Body of pancreas (tissue), 4 donors: ENCODE measurements around the gene MYH15. TPM values are rescaled to one million over a fixed set of nuclear protein-coding genes. Genes with fewer than 3 reads are reported as not detected.

Experiments
- ATAC-seq: fragments of 150-250 bp; one replicate; pipeline ENCODE4 v1.9.1; 2016
- DNase-seq, 4 donors: peaks; one replicate each; pipeline ENCODE4 v3.0.0-alpha.2; 2019
- H3K27ac ChIP-seq, 4 donors: fragments of 200-600 bp; sonication (generic); 1 replicate in 3 of 4; 2 replicates in 1 of 4; pipeline versions ENCODE4 v1.5.1 to v1.6.1; 2016 to 2019; ENCODE audit warnings: mild to moderate bottlenecking in 1 of 4, mixed read lengths in 1 of 4, moderate library complexity in 1 of 4
- H3K27me3 ChIP-seq, 2 donors: fragments of 200-600 bp; sonication (generic); one replicate each; pipeline ENCODE4 v1.6.0; 2016; ENCODE audit warnings: mild to moderate bottlenecking in 1 of 2
- H3K36me3 ChIP-seq, 2 donors: fragments of 200-600 bp; sonication (generic); replicated peaks in 1 of 2; 2 replicates each; pipeline ENCODE4 v1.5.1; 2016; ENCODE audit warnings: low read depth in 2 of 2; ENCODE audit not compliant: insufficient read depth in 1 of 2
- H3K4me1 ChIP-seq: fragments of 200-600 bp; sonication (generic); one replicate; pipeline ENCODE4 v1.6.0; 2016
- H3K4me3 ChIP-seq, 2 donors: fragments of 200-600 bp; sonication (generic); 1 replicate in 1 of 2; 2 replicates in 1 of 2; pipeline ENCODE4 v1.5.1; 2016 to 2019
- H3K9me3 ChIP-seq, 3 donors: fragments of 200-600 bp; sonication (generic); 1 replicate in 2 of 3; 2 replicates in 1 of 3; pipeline ENCODE4 v1.5.1; 2016
- POLR2A ChIP-seq, 3 donors: fragments of 450-650 bp; IDR thresholded peaks; one replicate each; pipeline ENCODE4 v1.6.1; 2016; ENCODE audit warnings: antibody characterized with exemption in 3 of 3, mild to moderate bottlenecking in 2 of 3
- WGBS, 2 donors: methylation state at CpG; one replicate each; pipeline ENCODE4 v1.1.5; 2017; 5-methylcytosine and 5-hydroxymethylcytosine counted together
- intact Hi-C: fragments of 100-400 bp; cut with DNase I; formaldehyde crosslinking; loops from one replicate; pipeline ENCODE4 v1.15.1; 2023
- total RNA-seq, 2 donors: library from RNA; depleted of rRNA; stranded (reverse); fragments of >200 nt; gene quantifications; one replicate each; pipeline ENCODE4 v1.1.0, GENCODE V29; 2016
- TF ChIP-seq, protein P1 (sequence below), 7 experiments: fragments of 450-650 bp in 4 of 7; fragments of 200-600 bp in 3 of 7; sonication (generic) in 3 of 7; IDR thresholded peaks; one replicate each; pipeline ENCODE4 v1.5.1; 2016 to 2019; ENCODE audit warnings: antibody characterized with exemption in 7 of 7

MYH15 gene
- total RNA-seq, 2 donors from 2014 or later, result not detected

DNA sequence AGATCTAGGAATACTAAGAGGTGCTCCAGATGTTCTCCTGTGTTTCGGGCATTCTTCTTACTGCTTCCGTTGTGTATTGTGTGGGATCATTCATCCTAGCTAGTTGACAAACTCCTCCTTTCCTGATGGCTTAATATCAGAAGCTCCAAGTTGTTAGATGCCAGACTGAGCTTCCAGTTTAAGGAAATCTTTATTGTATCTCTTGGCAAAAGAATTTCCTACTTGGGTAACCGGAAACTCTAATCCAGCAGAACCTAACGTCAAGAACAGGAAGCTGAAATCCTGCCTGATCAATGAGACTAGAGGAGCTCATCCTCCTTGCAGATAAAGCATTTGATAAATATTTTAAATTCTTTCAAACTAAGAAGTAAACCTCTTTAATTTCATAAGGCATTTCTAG lies 27.7 kb upstream of the MYH15 start:
- H3K36me3 ChIP-seq, result no peaks in the 10 kb centered on the region
- no peaks in the 10 kb centered on the region for H3K4me1 ChIP-seq
- no peak overlapping the region for H3K27ac ChIP-seq
- 72 to 74% methylated on average over 4 of the region's 4 CpGs for WGBS, 2 donors
- DNase-seq (no peak), ATAC-seq (no peak)
- H3K9me3 ChIP-seq, result no peaks in the 10 kb centered on the region
- intact Hi-C loops, result no loop called here
- H3K27me3 ChIP-seq, result no peaks in the 10 kb centered on the region
- no peak overlapping the region for H3K4me3 ChIP-seq
- TF ChIP-seq POLR2A (IDR thresholded peaks at IDR 0.05), result no peak
- TF ChIP-seq, protein P1, sequence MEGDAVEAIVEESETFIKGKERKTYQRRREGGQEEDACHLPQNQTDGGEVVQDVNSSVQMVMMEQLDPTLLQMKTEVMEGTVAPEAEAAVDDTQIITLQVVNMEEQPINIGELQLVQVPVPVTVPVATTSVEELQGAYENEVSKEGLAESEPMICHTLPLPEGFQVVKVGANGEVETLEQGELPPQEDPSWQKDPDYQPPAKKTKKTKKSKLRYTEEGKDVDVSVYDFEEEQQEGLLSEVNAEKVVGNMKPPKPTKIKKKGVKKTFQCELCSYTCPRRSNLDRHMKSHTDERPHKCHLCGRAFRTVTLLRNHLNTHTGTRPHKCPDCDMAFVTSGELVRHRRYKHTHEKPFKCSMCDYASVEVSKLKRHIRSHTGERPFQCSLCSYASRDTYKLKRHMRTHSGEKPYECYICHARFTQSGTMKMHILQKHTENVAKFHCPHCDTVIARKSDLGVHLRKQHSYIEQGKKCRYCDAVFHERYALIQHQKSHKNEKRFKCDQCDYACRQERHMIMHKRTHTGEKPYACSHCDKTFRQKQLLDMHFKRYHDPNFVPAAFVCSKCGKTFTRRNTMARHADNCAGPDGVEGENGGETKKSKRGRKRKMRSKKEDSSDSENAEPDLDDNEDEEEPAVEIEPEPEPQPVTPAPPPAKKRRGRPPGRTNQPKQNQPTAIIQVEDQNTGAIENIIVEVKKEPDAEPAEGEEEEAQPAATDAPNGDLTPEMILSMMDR (IDR thresholded peaks at IDR 0.05), result no peak

DNA sequence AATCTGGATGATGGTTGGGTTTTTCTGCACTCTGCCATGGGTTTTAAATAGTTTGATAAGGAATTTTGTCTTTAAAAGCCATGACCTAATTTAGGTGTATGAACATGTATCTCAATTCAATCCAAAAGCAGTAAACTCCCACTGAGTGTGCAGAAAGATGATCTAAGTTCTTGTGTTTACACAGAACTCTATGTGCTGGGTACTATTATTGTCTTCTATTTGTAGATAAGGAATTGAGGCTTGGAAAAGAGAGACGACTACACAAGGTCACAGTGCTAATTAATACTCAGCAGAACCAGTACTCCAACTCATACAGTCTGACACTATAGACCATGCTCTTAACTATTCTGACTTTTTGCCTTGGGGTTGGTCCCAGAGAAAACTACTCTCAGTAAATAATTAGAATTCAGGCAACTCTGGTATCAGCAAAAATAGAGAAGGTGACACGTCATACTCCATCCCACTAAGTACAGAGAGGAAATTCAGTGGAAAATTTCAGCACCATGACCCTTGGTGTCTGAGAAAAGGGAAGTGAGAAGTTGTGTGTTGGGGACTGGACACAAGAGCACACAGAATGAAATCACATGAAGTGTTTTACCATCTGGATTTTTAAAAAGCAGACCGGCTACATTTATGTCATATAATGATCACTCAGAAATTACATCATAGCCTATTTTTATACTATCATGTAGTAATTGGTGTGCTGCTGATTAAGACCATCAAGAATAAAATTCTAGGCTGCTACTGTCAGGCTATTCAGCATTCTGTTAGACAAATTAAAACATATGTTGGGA lies 18.3 kb upstream of the MYH15 start:
- intact Hi-C loops, result no loop called here
- no peaks in the 10 kb centered on the region for H3K36me3 ChIP-seq
- WGBS, 2 donors, result 48 to 53% methylated on average over 3 of the region's 3 CpGs
- DNase-seq (peak in 1 of 4 donors; percentile 13), ATAC-seq (no peak)
- H3K4me1 ChIP-seq, result no peaks in the 10 kb centered on the region
- H3K27me3 ChIP-seq, result no peaks in the 10 kb centered on the region
- H3K9me3 ChIP-seq, result no peaks in the 10 kb centered on the region
- no peak overlapping the region for H3K27ac ChIP-seq
- no peak for TF ChIP-seq POLR2A (IDR thresholded peaks at IDR 0.05)
- TF ChIP-seq, protein P1 (IDR thresholded peaks at IDR 0.05), result no peak
- H3K4me3 ChIP-seq, result no peak overlapping the region

DNA sequence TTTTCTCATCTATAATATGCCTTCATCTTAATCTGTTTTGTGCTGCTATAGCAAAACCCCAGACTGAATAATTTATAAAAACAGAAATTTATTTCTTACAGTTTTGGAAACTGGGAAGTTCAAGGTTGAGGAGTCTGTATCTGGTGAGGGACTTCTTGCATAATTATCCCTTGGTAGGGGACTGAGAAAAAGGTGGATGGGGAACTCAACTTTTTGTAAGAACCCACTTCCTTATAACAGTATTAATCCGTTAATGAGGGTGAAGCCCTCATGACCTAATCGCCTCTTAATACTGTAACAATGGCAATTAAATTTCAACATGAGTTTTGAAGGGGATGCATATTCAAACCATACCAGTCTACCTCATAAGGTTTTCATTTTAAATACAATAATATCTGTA lies 17.4 kb upstream of the MYH15 start:
- H3K36me3 ChIP-seq, result no peaks in the 10 kb centered on the region
- TF ChIP-seq, protein P1 (IDR thresholded peaks at IDR 0.05), result no peak
- no peak for TF ChIP-seq POLR2A (IDR thresholded peaks at IDR 0.05)
- DNase-seq, result no peak
- no peaks in the 10 kb centered on the region for H3K9me3 ChIP-seq
- ATAC-seq, result no peak
- H3K27ac ChIP-seq, result no peak overlapping the region
- intact Hi-C loops, result no loop called here
- no peak overlapping the region for H3K4me3 ChIP-seq
- H3K27me3 ChIP-seq, result no peaks in the 10 kb centered on the region
- 66 to 68% methylated on average over 2 of the region's 2 CpGs for WGBS, 2 donors
- H3K4me1 ChIP-seq, result no peaks in the 10 kb centered on the region

DNA sequence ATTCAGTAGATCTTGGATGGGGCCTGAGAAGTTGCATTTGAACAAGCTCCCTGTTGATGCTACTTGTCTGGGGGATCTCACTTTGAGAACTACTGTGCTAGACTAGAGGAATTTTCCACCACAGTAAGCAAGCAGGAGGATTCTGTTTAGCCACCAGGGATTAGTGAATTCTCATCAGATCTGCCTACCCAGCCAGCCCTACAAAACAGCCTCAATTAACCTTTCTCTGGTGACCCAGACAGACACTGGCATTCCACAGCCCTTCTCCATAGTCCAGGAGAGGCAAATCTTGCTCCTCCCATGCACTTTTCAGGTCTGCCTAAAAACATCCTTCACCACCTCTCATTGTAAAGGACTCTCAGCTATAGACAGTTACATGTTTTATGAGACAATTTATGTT lies 16.7 kb upstream of the MYH15 start:
- no peak for DNase-seq
- Histone ChIP-seq H3K27ac (no peak overlapping the region), H3K36me3 (no peaks in the 10 kb centered on the region), H3K4me3 (no peak overlapping the region), H3K9me3 (no peaks in the 10 kb centered on the region), H3K27me3 (no peaks in the 10 kb centered on the region), H3K4me1 (no peaks in the 10 kb centered on the region)
- intact Hi-C loops, result no loop called here
- TF ChIP-seq, protein P1 (IDR thresholded peaks at IDR 0.05), result no peak
- no peak for TF ChIP-seq POLR2A (IDR thresholded peaks at IDR 0.05)
- ATAC-seq, result no peak

DNA sequence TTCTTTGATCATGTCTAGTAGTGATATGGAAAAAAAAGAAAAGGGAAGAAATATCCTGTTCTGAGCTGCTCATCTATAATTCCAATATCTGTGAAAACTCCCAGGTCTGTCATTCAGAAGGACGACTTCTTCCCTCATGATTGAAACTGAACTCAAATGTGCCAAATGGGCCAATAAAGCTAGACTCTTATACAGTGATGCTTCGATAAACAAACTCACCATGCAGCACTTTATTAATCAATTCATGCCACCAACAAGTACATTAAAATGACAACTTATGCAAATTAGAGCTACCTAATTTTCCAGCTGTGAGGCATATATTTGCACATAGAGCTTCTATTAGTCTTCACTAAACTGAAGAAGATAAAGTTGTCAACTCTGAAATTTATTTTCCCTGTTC lies 15.6 kb upstream of the MYH15 start:
- Histone ChIP-seq H3K4me1 (no peaks in the 10 kb centered on the region), H3K27ac (no peak overlapping the region), H3K9me3 (no peaks in the 10 kb centered on the region), H3K4me3 (no peak overlapping the region), H3K36me3 (no peaks in the 10 kb centered on the region), H3K27me3 (no peaks in the 10 kb centered on the region)
- WGBS, 2 donors, result 71 to 75% methylated on average over 2 of the region's 2 CpGs
- DNase-seq (no peak), ATAC-seq (no peak)
- intact Hi-C loops, result no loop called here
- TF ChIP-seq, protein P1 (IDR thresholded peaks at IDR 0.05), result no peak
- no peak for TF ChIP-seq POLR2A (IDR thresholded peaks at IDR 0.05)
